Gastrocnemius medialis (tissue), 4 donors: Measurements from ENCODE around the gene OCA2.

Source experiments
- POLR2A ChIP-seq, 2 donors: fragments of 450-650 bp; IDR thresholded peaks; one replicate each; pipeline ENCODE4 v1.6.1; 2017; ENCODE audit warnings: antibody characterized with exemption in 2 of 2, mild to moderate bottlenecking in 2 of 2, moderate library complexity in 2 of 2
- TF ChIP-seq, protein P1 (sequence below), 5 experiments: fragments of 450-650 bp in 3 of 5; fragments of 200-600 bp in 2 of 5; sonication (generic) in 2 of 5; IDR thresholded peaks in 4 of 5; conservative IDR thresholded peaks in 1 of 5; 1 replicate in 4 of 5; 2 replicates in 1 of 5; pipeline ENCODE4 v1.5.1; 2016 to 2019; ENCODE audit warnings: antibody characterized with exemption in 5 of 5, mild to moderate bottlenecking in 3 of 5, moderate library complexity in 3 of 5

GRCh38 chr15:27868828-27869404 lies 230.2 kb downstream of the OCA2 start:
- TF ChIP-seq, protein P1, sequence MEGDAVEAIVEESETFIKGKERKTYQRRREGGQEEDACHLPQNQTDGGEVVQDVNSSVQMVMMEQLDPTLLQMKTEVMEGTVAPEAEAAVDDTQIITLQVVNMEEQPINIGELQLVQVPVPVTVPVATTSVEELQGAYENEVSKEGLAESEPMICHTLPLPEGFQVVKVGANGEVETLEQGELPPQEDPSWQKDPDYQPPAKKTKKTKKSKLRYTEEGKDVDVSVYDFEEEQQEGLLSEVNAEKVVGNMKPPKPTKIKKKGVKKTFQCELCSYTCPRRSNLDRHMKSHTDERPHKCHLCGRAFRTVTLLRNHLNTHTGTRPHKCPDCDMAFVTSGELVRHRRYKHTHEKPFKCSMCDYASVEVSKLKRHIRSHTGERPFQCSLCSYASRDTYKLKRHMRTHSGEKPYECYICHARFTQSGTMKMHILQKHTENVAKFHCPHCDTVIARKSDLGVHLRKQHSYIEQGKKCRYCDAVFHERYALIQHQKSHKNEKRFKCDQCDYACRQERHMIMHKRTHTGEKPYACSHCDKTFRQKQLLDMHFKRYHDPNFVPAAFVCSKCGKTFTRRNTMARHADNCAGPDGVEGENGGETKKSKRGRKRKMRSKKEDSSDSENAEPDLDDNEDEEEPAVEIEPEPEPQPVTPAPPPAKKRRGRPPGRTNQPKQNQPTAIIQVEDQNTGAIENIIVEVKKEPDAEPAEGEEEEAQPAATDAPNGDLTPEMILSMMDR (IDR thresholded peaks at IDR 0.05 in 4 of 5, conservative IDR thresholded peaks at IDR 0.05 in 1 of 5), result no peak
- TF ChIP-seq POLR2A (IDR thresholded peaks at IDR 0.05), result no peak
